MCF 10A (cell line): ENCODE measurements around the gene CKS1B. TPM values are rescaled to one million over a fixed set of nuclear protein-coding genes. Genes with fewer than 3 reads are reported as not detected.
A peak's percentile ranks its signal among the peaks of the same experiment; 100 is the strongest.

Source experiments
- BruUV-seq: library from RNA; stranded (reverse); fragments of 400-500 nt; replicated peaks from 2 replicates; lab custom pipeline; 2021; lab: Mats Ljungman, UMichigan
- CTCF ChIA-PET: fragments of 300-600 bp; sonication (Branson Sonifier 250); formaldehyde crosslinking; extraction: SDS; loops from one replicate; lab custom pipeline; 2021; ENCODE audit warnings: antibody characterized with exemption, inconsistent platforms; lab: Yijun Ruan, JAX
- POLR2A ChIA-PET: fragments of 300-600, 350-650 bp; sonication (Branson Sonifier 250); formaldehyde crosslinking; extraction: SDS; loops from one replicate; lab custom pipeline; 2020; ENCODE audit warnings: antibody characterized with exemption, inconsistent platforms; lab: Yijun Ruan, JAX
- DNase-seq: peaks from one replicate; pipeline ENCODE4 v3.0.0-alpha.2; 2018; ENCODE audit not compliant: unreplicated experiment
- H3K27ac Mint-ChIP-seq: one replicate; pipeline ENCODE4 v1.8.0; 2022; ENCODE audit warnings: mild to moderate bottlenecking, low read depth, mixed read lengths; ENCODE audit not compliant: unreplicated experiment
- H3K27me3 Mint-ChIP-seq: one replicate; pipeline ENCODE4 v1.8.0; 2022; ENCODE audit warnings: mixed read lengths; ENCODE audit not compliant: insufficient read depth, unreplicated experiment
- H3K36me3 Mint-ChIP-seq: one replicate; pipeline ENCODE4 v1.8.0; 2022; ENCODE audit warnings: mild to moderate bottlenecking, moderate library complexity, mixed read lengths; ENCODE audit not compliant: insufficient read depth, unreplicated experiment
- H3K4me1 Mint-ChIP-seq: one replicate; pipeline ENCODE4 v1.8.0; 2022; ENCODE audit warnings: mixed read lengths; ENCODE audit not compliant: insufficient read depth, unreplicated experiment
- H3K4me3 Mint-ChIP-seq: one replicate; pipeline ENCODE4 v1.8.0; 2022; ENCODE audit warnings: mild to moderate bottlenecking, moderate library complexity, mixed read lengths; ENCODE audit not compliant: unreplicated experiment
- H3K9me3 Mint-ChIP-seq: one replicate; pipeline ENCODE4 v1.8.0; 2022; ENCODE audit warnings: mixed read lengths; ENCODE audit not compliant: unreplicated experiment
- CTCF ChIP-seq: fragments of 200-600 bp; IDR thresholded peaks from one replicate; pipeline ENCODE4 v1.8.0; 2022; ENCODE audit warnings: antibody characterized with exemption, mild to moderate bottlenecking; ENCODE audit not compliant: unreplicated experiment
- intact Hi-C: fragments of 100-400 bp; cut with micrococcal nuclease; formaldehyde crosslinking; loops from 2 replicates; pipeline ENCODE4 v1.14.1; 2022
- total RNA-seq: library from RNA; stranded (reverse); gene quantifications from 2 replicates; pipeline ENCODE4 v1.2.3, GENCODE V29; 2022

Gene CKS1B
- total RNA-seq, 1 experiment from 2014 or later: 285 TPM

GRCh38 chr1:154936555-154937084, 37.9 kb upstream of the CKS1B start, which contains the start of gene PMVK:
Gene PMVK (minus strand): TSS chr1:154936719. CDS start chr1:154936685, 34 bp downstream.
- H3K4me1 Mint-ChIP-seq: peaks cover 49% of the 10 kb centered on the region
- H3K4me3 Mint-ChIP-seq: peak within 1 kb of the TSS; percentile 90
- TSS peak; percentile 69 for BruUV-seq
- ChIA-PET POLR2A (interaction anchor here (0.6 to 6.3 kb wide), 55 partner anchors 9 to 1276 kb away, joined by 3 to 146 read pairs (median 5); partner anchors contain the start of genes ADAM15, CHRNB2, CKS1B and EFNA1), CTCF (interaction anchor here (0.6 to 5.7 kb wide), 32 partner anchors 9 to 667 kb away, joined by 3 to 45 read pairs (median 4); partner anchors contain the start of genes FLAD1, PBXIP1 and SHC1)
- peak within 1 kb of the TSS; percentile 100 for H3K27ac Mint-ChIP-seq
- TF ChIP-seq CTCF: peak; percentile 26
- intact Hi-C loops: loop anchor here (1.0 to 2.0 kb wide), 2 partner anchors 377 to 458 kb away; no protein-coding TSS in a partner anchor
- no peaks in the 10 kb centered on the region for H3K27me3 Mint-ChIP-seq
- H3K36me3 Mint-ChIP-seq: peaks cover 6% of the 10 kb centered on the region
- DNase-seq: peak; percentile 99
- no peaks in the 10 kb centered on the region for H3K9me3 Mint-ChIP-seq

- H3K27me3 Mint-ChIP-seq: no peaks in the 10 kb centered on the region
- no peaks in the 10 kb centered on the region for H3K9me3 Mint-ChIP-seq
- peaks cover 42% of the 10 kb centered on the region for H3K4me1 Mint-ChIP-seq
- H3K36me3 Mint-ChIP-seq: peaks cover 6% of the 10 kb centered on the region
- peak; percentile 17 for TF ChIP-seq CTCF
- TSS peak; percentile 97 for BruUV-seq
- POLR2A ChIA-PET: interaction anchor here (0.5 to 6.3 kb wide), 62 partner anchors 10 to 1276 kb away, joined by 3 to 146 read pairs (median 5); partner anchors contain the start of genes ADAM15, CHRNB2, CKS1B and EFNA1
- intact Hi-C loops: loop anchor here (1.0 to 2.0 kb wide), 2 partner anchors 378 to 459 kb away; no protein-coding TSS in a partner anchor
- H3K4me3 Mint-ChIP-seq: peak overlapping the region; percentile 90
- peak; percentile 97 for DNase-seq
- CTCF ChIA-PET: interaction anchor here (0.6 to 5.7 kb wide), 28 partner anchors 9 to 494 kb away, joined by 3 to 45 read pairs (median 4); partner anchors contain the start of genes FLAD1, PBXIP1 and SHC1
- H3K27ac Mint-ChIP-seq: peak overlapping the region; percentile 100
These were observed 37.1 kb upstream of the CKS1B start for GRCh38 chr1:154937085-154937987.

- H3K4me3 Mint-ChIP-seq: peak overlapping the region; percentile 90
- DNase-seq: no peak
- intact Hi-C loops: loop anchor here (1.0 to 2.0 kb wide), 2 partner anchors 379 to 459 kb away; no protein-coding TSS in a partner anchor
- no peak for TF ChIP-seq CTCF
- no TSS peak for BruUV-seq
- H3K9me3 Mint-ChIP-seq: no peaks in the 10 kb centered on the region
- ChIA-PET POLR2A (interaction anchor here (0.5 to 6.3 kb wide), 29 partner anchors 9 to 458 kb away, joined by 3 to 146 read pairs (median 6); partner anchors contain the start of genes ADAM15, CHRNB2, CKS1B and EFNA1), CTCF (interaction anchor here (0.5 to 5.7 kb wide), 17 partner anchors 8 to 588 kb away, joined by 3 to 45 read pairs (median 3); partner anchors contain the start of gene PBXIP1)
- peak overlapping the region; percentile 100 for H3K27ac Mint-ChIP-seq
- peaks cover 40% of the 10 kb centered on the region for H3K4me1 Mint-ChIP-seq
- no peaks in the 10 kb centered on the region for H3K27me3 Mint-ChIP-seq
- peaks cover 6% of the 10 kb centered on the region for H3K36me3 Mint-ChIP-seq
These were observed 36.5 kb upstream of the CKS1B start for GRCh38 chr1:154937988-154938386.
